Measurements from ENCODE around the gene TIMMDC1.

Gene TIMMDC1

GRCh38 chr3:119507404-119507803 is 9.1 kb downstream of the TIMMDC1 start:
- in situ Hi-C loops (cut with HindIII; ENCODE audit: low sequenced_read_pairs), result no loop called here
- TF ChIP-seq, protein P1, sequence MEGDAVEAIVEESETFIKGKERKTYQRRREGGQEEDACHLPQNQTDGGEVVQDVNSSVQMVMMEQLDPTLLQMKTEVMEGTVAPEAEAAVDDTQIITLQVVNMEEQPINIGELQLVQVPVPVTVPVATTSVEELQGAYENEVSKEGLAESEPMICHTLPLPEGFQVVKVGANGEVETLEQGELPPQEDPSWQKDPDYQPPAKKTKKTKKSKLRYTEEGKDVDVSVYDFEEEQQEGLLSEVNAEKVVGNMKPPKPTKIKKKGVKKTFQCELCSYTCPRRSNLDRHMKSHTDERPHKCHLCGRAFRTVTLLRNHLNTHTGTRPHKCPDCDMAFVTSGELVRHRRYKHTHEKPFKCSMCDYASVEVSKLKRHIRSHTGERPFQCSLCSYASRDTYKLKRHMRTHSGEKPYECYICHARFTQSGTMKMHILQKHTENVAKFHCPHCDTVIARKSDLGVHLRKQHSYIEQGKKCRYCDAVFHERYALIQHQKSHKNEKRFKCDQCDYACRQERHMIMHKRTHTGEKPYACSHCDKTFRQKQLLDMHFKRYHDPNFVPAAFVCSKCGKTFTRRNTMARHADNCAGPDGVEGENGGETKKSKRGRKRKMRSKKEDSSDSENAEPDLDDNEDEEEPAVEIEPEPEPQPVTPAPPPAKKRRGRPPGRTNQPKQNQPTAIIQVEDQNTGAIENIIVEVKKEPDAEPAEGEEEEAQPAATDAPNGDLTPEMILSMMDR (IDR thresholded peaks at IDR 0.05; ENCODE audit: low read depth, low read length, missing control alignments), result no peak
- DNase-seq (ENCODE audit: low read depth), result no peak
- H3K4me3 ChIP-seq (ENCODE audit: low read depth, low read length), result no peak overlapping the region

DNA sequence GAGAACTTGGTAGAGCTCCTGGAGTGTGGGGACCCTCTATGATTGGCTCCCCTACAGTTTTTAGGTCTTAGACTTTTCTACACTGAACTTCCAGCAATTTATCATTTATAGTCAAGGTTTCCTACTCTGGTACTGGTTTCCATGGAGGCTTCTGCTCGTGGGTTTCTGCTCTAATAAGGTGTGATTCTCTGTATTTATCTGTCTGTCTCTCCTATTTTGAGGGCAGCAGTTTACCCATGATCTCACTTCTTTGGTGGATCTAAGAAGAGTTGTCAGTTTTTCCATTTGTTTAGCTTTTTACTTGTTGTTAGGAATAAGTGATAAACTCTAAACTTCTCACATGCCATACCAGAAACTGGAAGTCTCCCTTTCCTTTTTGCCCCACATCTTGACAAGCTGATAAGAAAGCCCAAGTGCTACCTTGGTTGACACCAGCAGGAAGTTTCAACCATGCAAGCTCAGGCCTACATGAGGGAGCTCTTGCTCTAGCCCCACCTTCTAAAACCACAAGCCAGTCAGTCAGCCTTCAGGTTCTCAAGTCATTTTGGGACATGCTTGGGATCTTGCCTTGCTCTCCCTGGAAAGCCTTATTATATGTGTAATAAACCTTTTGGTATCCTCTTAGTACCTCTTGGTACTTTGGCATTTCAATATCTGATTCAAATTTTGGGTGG is 10.0 kb downstream of the TIMMDC1 start:
- in situ Hi-C loops (cut with HindIII; ENCODE audit: low sequenced_read_pairs), result no loop called here
- H3K4me3 ChIP-seq (ENCODE audit: low read depth, low read length), result no peak overlapping the region
- no peak for DNase-seq (ENCODE audit: low read depth)
- TF ChIP-seq, protein P1 (IDR thresholded peaks at IDR 0.05; ENCODE audit: low read depth, low read length, missing control alignments), result no peak

GRCh38 chr3:119510690-119511089 is 12.3 kb downstream of the TIMMDC1 start:
- no peak for DNase-seq (ENCODE audit: low read depth)
- TF ChIP-seq, protein P1 (IDR thresholded peaks at IDR 0.05; ENCODE audit: low read depth, low read length, missing control alignments), result no peak
- in situ Hi-C loops (cut with HindIII; ENCODE audit: low sequenced_read_pairs), result no loop called here
- H3K4me3 ChIP-seq (ENCODE audit: low read depth, low read length), result no peak overlapping the region

DNA sequence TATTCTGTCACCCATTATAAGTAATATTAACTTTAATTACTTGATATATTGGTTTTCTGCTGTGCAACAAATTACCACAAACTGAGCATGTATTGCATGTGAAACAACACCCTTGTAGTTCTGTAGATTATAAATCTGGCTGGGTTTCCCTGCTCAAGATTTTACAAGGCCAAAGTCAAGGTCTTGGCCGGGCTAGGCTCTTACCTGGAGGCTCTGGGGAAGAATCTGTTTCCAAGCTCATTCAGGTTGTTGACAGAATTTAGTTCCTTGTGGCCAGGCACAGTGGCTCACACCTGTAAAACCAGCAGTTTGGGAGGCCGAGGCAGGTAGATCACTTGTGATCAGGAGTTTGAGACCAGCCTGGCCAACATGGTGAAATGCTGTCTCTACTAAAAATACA is 16.3 kb downstream of the TIMMDC1 start:
- no peak for DNase-seq (ENCODE audit: low read depth)
- TF ChIP-seq, protein P1 (IDR thresholded peaks at IDR 0.05; ENCODE audit: low read depth, low read length, missing control alignments), result no peak
- no peak overlapping the region for H3K4me3 ChIP-seq (ENCODE audit: low read depth, low read length)
- in situ Hi-C loops (cut with HindIII; ENCODE audit: low sequenced_read_pairs), result loop anchor here (5.0 kb wide), 1 partner anchor 98 kb away; no protein-coding TSS in a partner anchor

DNA sequence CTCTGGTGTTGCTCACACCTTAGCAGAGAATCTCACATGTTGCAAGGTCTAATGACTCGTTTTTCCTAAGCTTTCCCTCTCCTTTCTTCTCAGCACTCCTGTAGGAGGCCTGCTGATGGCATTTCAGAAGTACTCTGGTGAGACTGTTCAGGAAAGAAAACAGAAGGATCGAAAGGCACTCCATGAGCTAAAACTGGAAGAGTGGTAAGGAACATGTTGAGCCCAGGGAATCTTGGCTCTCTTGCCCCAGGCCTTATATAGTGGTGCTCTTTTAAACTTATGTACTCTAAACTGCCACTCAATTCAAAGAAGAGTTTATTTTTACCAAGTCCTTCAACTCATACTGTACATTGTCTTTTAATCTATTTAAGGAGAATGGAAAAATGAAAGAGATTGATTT is 18.8 kb downstream of the TIMMDC1 start:
- TF ChIP-seq, protein P1 (IDR thresholded peaks at IDR 0.05; ENCODE audit: low read depth, low read length, missing control alignments), result no peak

DNA sequence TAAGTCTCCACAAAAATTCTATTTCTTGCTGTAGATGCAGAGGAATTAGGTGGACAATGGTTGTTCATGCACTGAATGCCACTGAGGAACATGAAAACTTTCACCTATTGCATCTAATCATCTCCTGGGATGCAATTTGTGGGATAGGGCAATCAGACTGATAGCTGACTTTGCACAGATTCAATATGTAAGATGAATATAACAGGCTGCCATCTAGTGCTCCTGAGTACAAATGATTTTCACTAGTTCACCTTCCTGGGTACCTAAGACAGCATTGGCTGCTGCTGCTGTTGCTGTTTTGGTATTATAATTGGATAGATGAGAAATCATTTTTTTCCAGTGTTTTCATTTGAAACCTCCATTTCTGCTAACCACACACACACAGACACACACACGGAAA is 19.7 kb downstream of the TIMMDC1 start:
- H3K4me3 ChIP-seq (ENCODE audit: low read depth, low read length), result no peak overlapping the region
- in situ Hi-C loops (cut with HindIII; ENCODE audit: low sequenced_read_pairs), result loop anchor here (5.0 kb wide), 1 partner anchor 94 kb away; no protein-coding TSS in a partner anchor
- TF ChIP-seq, protein P1 (IDR thresholded peaks at IDR 0.05; ENCODE audit: low read depth, low read length, missing control alignments), result no peak
- no peak for DNase-seq (ENCODE audit: low read depth)

More for the DNA sequence above, 18.8 kb downstream of the TIMMDC1 start:
- no peak for DNase-seq (ENCODE audit: low read depth)
- in situ Hi-C loops (cut with HindIII; ENCODE audit: low sequenced_read_pairs), result loop anchor here (5.0 kb wide), 1 partner anchor 95 kb away; no protein-coding TSS in a partner anchor
- H3K4me3 ChIP-seq (ENCODE audit: low read depth, low read length), result no peak overlapping the region
